HEK293T (cell line): ENCODE measurements around the gene CAT.

Source experiments
- CTCF ChIA-PET: fragments of 350-600 bp; formaldehyde crosslinking; extraction: SDS; loops from one replicate; lab custom pipeline; 2021; ENCODE audit warnings: antibody characterized with exemption, inconsistent platforms; lab: Yijun Ruan, JAX
- POLR2A ChIA-PET: fragments of 350-600 bp; formaldehyde crosslinking; extraction: SDS; loops from one replicate; lab custom pipeline; 2020; ENCODE audit warnings: antibody characterized with exemption, inconsistent platforms; lab: Yijun Ruan, JAX
- DNase-seq: peaks from one replicate; pipeline ENCODE4 v3.0.0; 2012; ENCODE audit warnings: mixed read lengths; ENCODE audit errors: extremely low spot score
- ARNT ChIP-seq: fragments of 450-650 bp; IDR thresholded peaks from 2 replicates; pipeline ENCODE4 v1.6.1; 2017; ENCODE audit warnings: mild to moderate bottlenecking
- BHLHE40 ChIP-seq: fragments of 450-650 bp; IDR thresholded peaks from 2 replicates; pipeline ENCODE4 v1.6.1; 2016; ENCODE audit warnings: mild to moderate bottlenecking, moderate library complexity, borderline replicate concordance
- CTBP1 ChIP-seq: fragments of 450-650 bp; IDR thresholded peaks from 2 replicates; pipeline ENCODE4 v1.6.1; 2016; ENCODE audit warnings: borderline replicate concordance
- ELF4 ChIP-seq: fragments of 450-650 bp; IDR thresholded peaks from 2 replicates; pipeline ENCODE4 v1.6.1; 2017; ENCODE audit warnings: antibody characterized with exemption
- FOXA1 ChIP-seq: fragments of 450-650 bp; IDR thresholded peaks from 2 replicates; pipeline ENCODE4 v1.6.1; 2016; ENCODE audit warnings: mild to moderate bottlenecking
- FOXK2 ChIP-seq: fragments of 450-650 bp; IDR thresholded peaks from 2 replicates; pipeline ENCODE4 v1.6.1; 2016; ENCODE audit warnings: mild to moderate bottlenecking
- FOXM1 ChIP-seq: fragments of 450-650 bp; IDR thresholded peaks from 2 replicates; pipeline ENCODE4 v1.6.1; 2017; ENCODE audit warnings: mild to moderate bottlenecking, borderline replicate concordance
- HDGF ChIP-seq: fragments of 450-650 bp; IDR thresholded peaks from 2 replicates; pipeline ENCODE4 v1.6.1; 2017; ENCODE audit warnings: antibody characterized with exemption, borderline replicate concordance
- L3MBTL2 ChIP-seq: fragments of 450-650 bp; conservative IDR thresholded peaks from 2 replicates; pipeline ENCODE4 v1.6.1; 2016; ENCODE audit warnings: mild to moderate bottlenecking
- LEF1 ChIP-seq: fragments of 450-650 bp; IDR thresholded peaks from 2 replicates; pipeline ENCODE4 v1.6.1; 2017; ENCODE audit warnings: mild to moderate bottlenecking, borderline replicate concordance
- NFRKB ChIP-seq: fragments of 450-650 bp; IDR thresholded peaks from 2 replicates; pipeline ENCODE4 v1.6.1; 2016; ENCODE audit warnings: mild to moderate bottlenecking, moderate library complexity
- PKNOX1 ChIP-seq: fragments of 450-650 bp; IDR thresholded peaks from 2 replicates; pipeline ENCODE4 v1.6.1; 2016
- SP1 ChIP-seq: fragments of 450-650 bp; IDR thresholded peaks from 2 replicates; pipeline ENCODE4 v1.6.1; 2017
- SUZ12 ChIP-seq: fragments of 450-650 bp; IDR thresholded peaks from 2 replicates; pipeline ENCODE4 v1.6.1; 2016; ENCODE audit warnings: mild to moderate bottlenecking
- TARDBP ChIP-seq: fragments of 450-650 bp; IDR thresholded peaks from 2 replicates; pipeline ENCODE4 v1.6.1; 2016
- ZNF384 ChIP-seq: fragments of 450-650 bp; IDR thresholded peaks from 2 replicates; pipeline ENCODE4 v1.6.1; 2016

The CAT gene

GRCh38 chr11:34438529-34439507, at the start of gene CAT:
TSS of gene CAT (plus strand) at chr11:34438934. CDS start at chr11:34439014, 80 bp downstream.
- CTCF ChIA-PET: interaction anchor here (0.7 kb wide), 1 partner anchor 54 kb away, joined by 3 read pairs; no protein-coding TSS in a partner anchor
- DNase-seq: peak; percentile 96
- peak; percentile 82; the same call in 1 of the 2 replicates for TF ChIP-seq L3MBTL2
- TF ChIP-seq LEF1: no peak
- TF ChIP-seq FOXK2: no peak
- peak; percentile 75 for TF ChIP-seq PKNOX1
- TF ChIP-seq ARNT: peak; percentile 65; the same call in 1 of the 2 replicates
- POLR2A ChIA-PET: interaction anchor here (0.6 to 1.5 kb wide), 5 partner anchors 9 to 197 kb away, joined by 3 to 9 read pairs (median 4); no protein-coding TSS in a partner anchor

DNA sequence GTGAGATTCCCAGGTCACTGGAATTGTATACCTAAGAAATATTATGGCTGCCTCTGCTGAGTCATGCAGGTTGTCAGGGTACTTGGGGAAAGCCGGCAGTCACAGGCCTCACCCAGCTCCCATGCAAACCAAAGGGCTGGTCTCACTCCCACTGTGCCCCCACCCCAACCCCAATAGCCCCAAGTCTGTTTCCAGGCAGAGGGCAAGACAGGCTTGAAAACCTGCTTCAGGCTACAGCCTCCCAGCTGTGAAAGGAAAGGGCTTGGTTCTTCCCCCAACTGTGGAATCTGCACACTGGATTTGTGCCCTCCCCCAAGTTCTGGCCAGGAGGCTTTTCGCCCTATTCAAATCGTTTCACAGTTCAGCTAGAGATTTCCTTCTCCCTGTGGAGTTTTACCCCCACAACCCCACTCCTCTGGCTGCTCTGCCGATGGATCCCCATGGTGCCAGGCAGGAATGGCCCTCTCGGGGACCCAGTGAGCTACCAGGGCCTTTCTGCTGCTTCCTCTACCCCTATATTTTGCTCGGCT, 43.9 kb upstream of the CAT start:
- ChIA-PET POLR2A (no interaction called here), CTCF (interaction anchor here (0.6 kb wide), 1 partner anchor 16 kb away, joined by 3 read pairs; no protein-coding TSS in a partner anchor)
- DNase-seq: no peak
- TF ChIP-seq ARNT (no peak), CTBP1 (no peak), L3MBTL2 (no peak), FOXA1 (no peak), FOXM1 (no peak), PKNOX1 (no peak), LEF1 (no peak), ZNF384 (no peak), ELF4 (no peak), NFRKB (no peak), BHLHE40 (no peak), TARDBP (no peak), HDGF (no peak), FOXK2 (no peak), SP1 (no peak), SUZ12 (no peak)

DNA sequence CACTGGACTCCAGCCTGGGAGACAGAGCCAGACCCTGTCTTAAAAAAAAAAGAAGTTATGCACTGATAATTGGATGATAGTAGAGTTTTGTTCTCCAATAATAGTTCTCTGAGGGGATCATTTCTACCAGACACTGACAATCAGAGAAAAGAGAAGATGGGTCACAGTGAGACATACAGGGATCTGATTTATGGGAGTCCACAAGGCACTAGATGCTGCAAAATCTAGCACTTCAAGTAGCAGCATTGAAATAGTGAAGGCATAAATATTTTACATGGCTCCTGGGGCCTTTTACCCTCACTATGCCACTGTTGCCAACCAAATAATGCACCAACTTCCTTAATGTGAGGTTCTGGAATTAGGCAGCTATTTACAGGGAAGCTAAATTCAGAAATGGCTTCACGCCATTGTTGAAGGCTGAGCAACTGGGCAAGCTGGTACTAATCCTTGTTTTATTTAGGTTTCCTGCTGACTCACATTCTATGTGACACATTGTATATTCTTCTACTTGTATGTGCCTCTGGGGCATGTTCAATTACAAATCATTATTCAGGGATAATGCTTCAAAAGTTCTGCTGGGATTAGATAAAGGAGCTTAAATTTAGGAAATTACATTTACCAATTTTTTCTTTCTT, 42.7 kb upstream of the CAT start:
- CTCF ChIA-PET: interaction anchor here (0.9 kb wide), 1 partner anchor 26 kb away, joined by 3 read pairs; no protein-coding TSS in a partner anchor
- no peak for DNase-seq
- POLR2A ChIA-PET: no interaction called here
- TF ChIP-seq LEF1: no peak
- TF ChIP-seq FOXM1: no peak
- no peak for TF ChIP-seq ZNF384
- no peak for TF ChIP-seq FOXA1
- TF ChIP-seq ELF4: no peak
- no peak for TF ChIP-seq CTBP1
- TF ChIP-seq SP1: no peak
- TF ChIP-seq BHLHE40: no peak
- TF ChIP-seq NFRKB: no peak
- TF ChIP-seq ARNT: no peak
- TF ChIP-seq FOXK2: no peak

DNA sequence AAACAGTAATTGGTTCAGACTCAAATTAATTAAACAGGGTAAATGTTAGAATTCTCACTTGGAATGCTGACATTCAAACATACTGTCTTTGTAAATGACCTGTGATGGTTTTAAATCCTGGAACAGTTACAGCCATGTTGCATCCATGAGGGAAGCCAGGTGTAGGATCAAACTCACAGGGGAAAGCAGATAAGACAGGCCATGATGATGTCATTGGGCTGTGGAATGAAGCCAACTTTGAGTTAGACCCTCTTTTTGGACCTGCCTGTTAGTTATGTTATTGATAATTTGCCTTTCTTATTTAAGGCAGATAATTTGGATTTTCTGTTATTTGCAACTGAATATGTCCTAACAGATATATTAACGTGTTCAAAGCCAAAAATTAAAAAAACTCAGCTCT, 41.6 kb upstream of the CAT start:
- ChIA-PET CTCF (interaction anchor here (0.9 kb wide), 1 partner anchor 25 kb away, joined by 3 read pairs; no protein-coding TSS in a partner anchor), POLR2A (no interaction called here)

More for the DNA sequence above, 41.6 kb upstream of the CAT start:
- no peak for TF ChIP-seq BHLHE40
- no peak for TF ChIP-seq CTBP1
- no peak for TF ChIP-seq PKNOX1
- no peak for TF ChIP-seq LEF1
- TF ChIP-seq ARNT: no peak
- TF ChIP-seq SP1: no peak
- TF ChIP-seq NFRKB: no peak
- TF ChIP-seq HDGF: no peak
- no peak for TF ChIP-seq ZNF384
- no peak for TF ChIP-seq SUZ12
- TF ChIP-seq ELF4: no peak
- no peak for TF ChIP-seq FOXK2
- TF ChIP-seq FOXA1: no peak
- TF ChIP-seq TARDBP: no peak
- no peak for DNase-seq
